ENCODE results near the gene EHMT1.

DNA sequence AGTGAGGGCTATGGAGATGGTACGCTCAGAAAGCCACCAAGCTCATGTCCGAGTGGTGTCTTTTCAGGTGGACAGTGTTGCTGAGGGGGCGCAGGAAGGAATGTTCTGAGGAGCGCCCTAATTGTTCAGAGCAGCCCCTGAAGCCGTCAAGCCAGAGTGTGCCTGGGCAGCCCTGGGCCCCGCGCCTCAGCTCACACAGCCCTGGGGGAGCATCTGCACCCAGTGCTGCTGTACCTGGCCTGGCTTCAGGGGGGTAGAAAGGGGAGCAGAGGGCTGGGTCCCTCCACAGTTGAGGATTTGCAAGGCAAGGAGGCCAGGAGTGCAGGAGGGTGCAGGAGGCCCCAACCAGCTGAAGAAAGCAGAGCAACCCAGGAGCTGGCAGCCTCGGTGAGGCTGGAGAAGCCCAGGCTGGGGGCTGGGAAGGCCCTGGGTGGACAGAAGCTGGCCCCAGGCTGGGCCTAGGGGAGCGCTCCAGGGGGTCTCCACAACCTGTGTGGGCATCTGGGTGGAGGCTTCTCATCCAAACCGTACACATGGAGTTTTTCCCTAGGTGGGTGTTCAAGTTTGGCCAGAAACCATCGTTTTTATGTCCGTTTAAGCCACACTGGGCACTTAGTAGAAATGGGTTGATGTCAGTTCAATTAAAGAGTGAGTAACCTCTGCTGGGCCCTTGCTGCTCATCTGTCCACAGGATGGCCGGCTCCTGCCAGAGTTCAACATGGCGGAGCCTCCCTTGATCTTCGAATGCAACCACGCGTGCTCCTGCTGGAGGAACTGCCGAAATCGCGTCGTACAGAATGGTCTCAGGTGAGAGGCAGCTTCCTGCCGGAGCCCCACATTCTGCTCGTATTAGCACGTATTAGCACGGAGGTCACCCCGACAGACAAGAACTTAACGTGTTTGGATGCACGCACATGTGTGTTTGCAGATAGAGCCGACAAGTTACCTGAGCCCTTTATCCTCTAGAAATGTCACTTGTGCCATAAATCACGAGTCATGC is 196.8 kb downstream of the EHMT1 start:
- no peak for TF ChIP-seq POLR2AphosphoS5 (IDR thresholded peaks at IDR 0.05; ENCODE audit: borderline replicate concordance, low read depth, low read length)
- TF ChIP-seq EZH2 (IDR thresholded peaks at IDR 0.05): no peak
